Kidney (tissue), 14 donors: ENCODE data around the gene ADORA3. TPM values are rescaled to one million over a fixed set of nuclear protein-coding genes. Genes with fewer than 3 reads are reported as not detected.

Source experiments
- DNase-seq, 5 donors: peaks; one replicate each; pipeline ENCODE4 v3.0.0-alpha.2; 2013 to 2020
- FAIRE-seq: peaks from 2 replicates; lab custom pipeline; 2012; peaks lifted over from hg19 to GRCh38; lab: Jason Lieb, UNC
- H3K27ac ChIP-seq, 2 donors: one replicate each; pipeline ENCODE4 v1.7.0; 2013; ENCODE audit warnings: low read depth in 2 of 2, low read length in 2 of 2, inconsistent platforms in 1 of 2
- H3K27me3 ChIP-seq: one replicate; pipeline ENCODE4 v1.7.1; 2013; ENCODE audit warnings: low read length, inconsistent platforms; ENCODE audit not compliant: control insufficient read depth, insufficient read depth
- H3K36me3 ChIP-seq, 3 donors: one replicate each; pipeline versions ENCODE4 v1.7.0 to v1.7.1; 2013; ENCODE audit warnings: low read length in 3 of 3, control low read depth in 1 of 3, inconsistent platforms in 1 of 3; ENCODE audit not compliant: insufficient read depth in 3 of 3, control insufficient read depth in 2 of 3
- H3K4me1 ChIP-seq, 3 donors: one replicate each; pipeline versions ENCODE4 v1.7.0 to v1.7.1; 2013; ENCODE audit warnings: low read length in 3 of 3, inconsistent platforms in 1 of 3, low read depth in 1 of 3; ENCODE audit not compliant: control insufficient read depth in 2 of 3, insufficient read depth in 2 of 3
- H3K4me3 ChIP-seq, 3 donors: one replicate each; pipeline versions ENCODE4 v1.7.0 to v1.8.1; 2013; ENCODE audit warnings: low read length in 3 of 3, control low read depth in 1 of 3, inconsistent platforms in 1 of 3
- H3K9ac ChIP-seq, 3 donors: one replicate each; pipeline versions ENCODE4 v1.7.0 to v1.7.1; 2013; ENCODE audit warnings: low read length in 3 of 3, control low read depth in 1 of 3, inconsistent platforms in 1 of 3
- H3K9me3 ChIP-seq, 3 donors: one replicate each; pipeline versions ENCODE4 v1.7.0 to v1.7.1; 2013; ENCODE audit warnings: low read length in 3 of 3, control low read depth in 1 of 3, inconsistent platforms in 1 of 3; ENCODE audit not compliant: control insufficient read depth in 2 of 3, insufficient read depth in 1 of 3
- CTCF ChIP-seq: IDR thresholded peaks from 3 replicates; pipeline ENCODE4 v1.5.1; 2012; ENCODE audit warnings: mild to moderate bottlenecking, moderate library complexity, borderline replicate concordance; ENCODE audit not compliant: insufficient read depth; ENCODE audit errors: extremely low read depth
- intact Hi-C: fragments of 100-400 bp; cut with DNase I; formaldehyde crosslinking; loops from one replicate; pipeline ENCODE4 v1.11.1; 2022
- polyA plus RNA-seq: library from polyadenylated mRNA; stranded (reverse); fragments of 350-450 nt; fragmentation: Illumina TruSeq; extraction: RNeasy Lipid Tissue Mini Kit (QIAGEN cat#74804); gene quantifications from one replicate; pipeline ENCODE4 v1.2.3, GENCODE V29; 2014; ENCODE audit warnings: low read depth, low replicate concordance; ENCODE audit not compliant: insufficient read depth
- total RNA-seq: library from RNA; stranded (reverse); fragmentation: NEBNext Ultra II Directional; extraction: Animal tissue kit (Norgen Biotek cat#: 25700); gene quantifications from one replicate; pipeline ENCODE4 v1.2.1, GENCODE V29; 2021
- donor health status: control.
- donor health status: control.
- donor health status: control.
- donor health status: control.
- donor health status: control.
- donor health status: DM: yes; HTN: yes; CAD: no.
- donor health status: Normal renal cell carcinoma (clear cell type).

ADORA3 gene
- total and polyA plus RNA-seq, 2 donors from 2014 or later: 3.1 to 10.8 TPM

- H3K36me3 ChIP-seq: no peaks in the 10 kb centered on the region
- no peak overlapping the region for H3K9ac ChIP-seq
- H3K27ac ChIP-seq: no peak overlapping the region
- TF ChIP-seq CTCF: no peak
- H3K4me3 ChIP-seq: no peak overlapping the region
- H3K4me1 ChIP-seq: no peaks in the 10 kb centered on the region
- no peak for DNase-seq
- FAIRE-seq: no peak
- intact Hi-C loops: loop anchor here (10.0 kb wide), 1 partner anchor 268 kb away; the partner anchor contains the start of gene DDX20
- H3K9me3 ChIP-seq: no peaks in the 10 kb centered on the region
- H3K27me3 ChIP-seq: no peaks in the 10 kb centered on the region
Measured at GRCh38 chr1:111487133-111487532, 16.3 kb downstream of the ADORA3 start.

GRCh38 chr1:111486431-111486830 lies 17.0 kb downstream of the ADORA3 start:
- no peaks in the 10 kb centered on the region for H3K4me1 ChIP-seq
- intact Hi-C loops: loop anchor here (10.0 kb wide), 1 partner anchor 268 kb away; the partner anchor contains the start of gene DDX20
- no peak overlapping the region for H3K27ac ChIP-seq
- FAIRE-seq (no peak), DNase-seq (no peak)
- H3K36me3 ChIP-seq: no peaks in the 10 kb centered on the region
- no peaks in the 10 kb centered on the region for H3K27me3 ChIP-seq
- H3K9me3 ChIP-seq: no peaks in the 10 kb centered on the region
- TF ChIP-seq CTCF: no peak
- H3K9ac ChIP-seq: no peak overlapping the region
- H3K4me3 ChIP-seq: no peak overlapping the region

- no peak for DNase-seq
- intact Hi-C loops: loop anchor here (10.0 kb wide), 1 partner anchor 270 kb away; the partner anchor contains the start of gene DDX20
- H3K9ac ChIP-seq: no peak overlapping the region
- H3K9me3 ChIP-seq: no peaks in the 10 kb centered on the region
- no peaks in the 10 kb centered on the region for H3K36me3 ChIP-seq
- no peak for FAIRE-seq
- TF ChIP-seq CTCF: no peak
- H3K4me3 ChIP-seq: no peak overlapping the region
- no peaks in the 10 kb centered on the region for H3K27me3 ChIP-seq
- no peak overlapping the region for H3K27ac ChIP-seq
- no peaks in the 10 kb centered on the region for H3K4me1 ChIP-seq
Measured at GRCh38 chr1:111484391-111485026, 18.9 kb downstream of the ADORA3 start.
